Neural progenitor cell (in vitro differentiated cells): Measurements from ENCODE around the gene PBX1.

ENCODE experiments used
- CTCF ChIP-seq: fragments of 200-600 bp; sonication (generic); IDR thresholded peaks from 2 replicates; pipeline ENCODE4 v1.5.1; 2017; ENCODE audit warnings: antibody characterized with exemption, mild to moderate bottlenecking
- EZH2 ChIP-seq: fragments of 200-600 bp; sonication (generic); IDR thresholded peaks from 2 replicates; pipeline ENCODE4 v1.6.1; 2017; ENCODE audit warnings: antibody characterized with exemption, mild to moderate bottlenecking, moderate library complexity

GRCh38 chr1:164880199-164880598 is 321.2 kb downstream of the PBX1 start:
- no peak for TF ChIP-seq EZH2
- TF ChIP-seq CTCF, result no peak
